Fibroblast of skin of left biceps (primary cell): ENCODE measurements around the gene ENAH.

Experiments used
- DNase-seq, 2 experiments: peaks; one replicate each; pipeline ENCODE4 v3.0.0-alpha.2; 2013; ENCODE audit warnings: low read depth in 2 of 2

The ENAH gene

DNA sequence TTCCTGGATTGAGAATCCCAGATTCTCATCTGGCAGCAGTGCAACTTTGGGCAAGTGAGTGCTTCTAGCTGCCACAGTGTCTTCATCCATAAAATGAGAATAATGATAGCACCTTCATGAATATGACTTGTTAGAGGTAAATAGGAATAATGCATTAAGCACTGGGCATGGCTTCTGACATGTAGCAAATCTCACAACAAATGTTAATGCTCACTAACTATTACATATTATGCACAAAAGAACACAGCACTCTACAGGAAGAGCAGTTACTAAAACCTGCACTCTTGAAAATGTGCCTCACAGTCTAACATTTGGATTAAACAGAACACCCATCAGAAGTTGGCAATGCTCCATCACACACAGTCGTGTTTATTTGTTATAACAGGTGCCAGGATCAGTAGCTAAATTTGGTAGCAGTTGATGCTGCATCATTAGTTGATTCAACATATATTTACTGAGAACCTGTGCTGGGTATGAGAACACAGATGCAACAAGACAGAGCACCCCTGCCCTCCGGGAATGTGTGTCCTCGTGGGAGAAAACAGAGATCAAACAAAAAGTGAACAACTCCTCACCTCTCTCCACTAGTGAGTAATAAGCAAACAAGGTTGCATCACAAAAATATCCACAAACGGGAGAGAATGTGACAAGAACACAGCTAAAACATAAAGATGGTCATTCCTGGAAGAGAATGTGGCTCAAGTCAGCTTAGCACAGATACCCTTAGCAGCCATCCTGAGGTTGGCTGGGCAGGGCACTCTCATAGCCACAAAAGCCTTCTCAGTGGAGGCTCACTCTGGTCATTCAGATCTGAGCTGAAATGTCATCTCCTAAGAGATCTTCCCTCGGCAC lies 198.9 kb downstream of the ENAH start:
- DNase-seq, result no peak

DNA sequence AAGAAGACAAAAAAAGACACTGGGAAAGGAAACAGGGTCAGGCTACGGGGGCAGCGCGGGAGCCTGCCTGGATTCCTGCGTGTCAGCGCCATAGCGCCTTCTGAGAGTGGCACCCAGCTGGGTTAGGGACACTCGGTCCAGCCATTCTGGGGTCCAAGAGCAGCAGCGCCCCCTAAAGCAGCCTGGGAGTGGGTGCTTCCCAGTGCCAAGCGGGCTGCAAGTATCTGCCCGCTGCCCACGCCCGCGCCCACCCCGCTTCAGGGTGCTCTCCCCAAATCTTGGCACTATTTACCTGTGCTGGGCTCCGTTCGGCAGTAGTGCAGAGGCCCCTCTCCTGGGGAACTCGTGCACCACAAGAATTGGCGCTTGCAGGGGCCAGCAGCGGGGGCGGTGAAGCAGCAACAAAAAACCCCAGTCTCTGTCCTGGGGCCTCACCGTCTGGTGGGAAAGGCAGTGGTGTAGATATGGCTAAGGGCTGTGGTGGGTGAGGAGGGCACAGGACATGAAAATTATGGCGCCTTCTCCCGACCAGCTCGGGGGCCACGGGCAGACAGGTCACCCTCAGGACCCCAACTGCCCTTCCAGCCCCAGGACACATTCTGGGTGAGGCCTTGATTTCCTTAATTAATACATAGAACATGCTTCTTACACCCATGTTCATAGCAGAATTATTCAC lies 200.9 kb downstream of the ENAH start:
- no peak for DNase-seq

DNA sequence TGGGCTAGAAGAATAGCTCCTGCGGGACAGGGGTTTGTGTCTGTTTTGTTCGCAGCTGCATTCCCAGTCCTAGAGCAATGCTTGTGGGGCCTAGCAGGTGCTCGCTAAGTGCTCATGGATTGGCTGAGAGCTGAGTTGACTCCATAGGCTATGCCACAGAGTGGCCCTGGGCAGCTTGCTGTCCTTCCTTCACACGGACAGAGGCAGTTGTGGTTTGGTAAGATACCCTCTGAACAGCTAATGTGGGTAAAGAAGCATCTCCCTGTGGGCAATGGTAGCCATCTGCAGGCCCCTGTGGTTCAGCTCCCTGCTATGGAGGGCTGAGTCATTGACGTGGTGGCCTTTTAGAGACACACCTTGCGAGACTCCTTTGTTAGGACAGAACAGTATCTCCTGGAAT lies 201.6 kb downstream of the ENAH start:
- DNase-seq, result no peak

DNA sequence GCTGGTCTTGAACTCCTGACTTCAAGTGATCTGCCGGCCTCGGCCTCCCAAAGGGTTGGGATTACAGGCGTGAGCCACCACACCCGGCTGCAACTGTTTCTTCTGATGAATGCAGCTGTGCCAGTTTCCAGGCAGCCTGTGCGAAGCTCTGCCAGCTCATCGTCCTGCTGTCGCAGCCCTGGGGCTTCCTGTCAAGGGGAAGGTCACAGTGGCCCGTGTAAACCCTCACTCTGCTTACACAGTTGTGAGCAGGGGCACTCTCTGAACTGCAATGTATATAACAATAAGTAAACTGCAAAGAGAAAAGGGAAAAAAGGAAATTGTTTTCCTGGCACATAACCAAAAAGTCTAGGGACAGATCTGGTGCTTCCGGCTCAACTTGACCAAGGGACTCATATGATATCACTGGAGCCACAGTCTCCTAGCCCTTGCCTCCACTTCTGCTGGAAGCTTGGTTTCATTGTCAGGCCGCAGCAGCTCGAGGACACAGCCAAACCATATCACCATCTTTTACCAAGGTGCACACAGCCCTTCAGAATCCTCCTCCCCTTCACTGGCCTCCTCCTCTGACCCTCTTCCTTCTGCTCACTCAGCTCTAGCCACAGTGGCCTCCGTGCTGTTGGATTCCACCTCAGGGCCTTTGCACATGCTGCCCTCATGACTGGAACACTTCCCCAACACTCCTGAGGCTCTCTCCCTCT lies 202.3 kb downstream of the ENAH start:
- DNase-seq, result no peak

DNA sequence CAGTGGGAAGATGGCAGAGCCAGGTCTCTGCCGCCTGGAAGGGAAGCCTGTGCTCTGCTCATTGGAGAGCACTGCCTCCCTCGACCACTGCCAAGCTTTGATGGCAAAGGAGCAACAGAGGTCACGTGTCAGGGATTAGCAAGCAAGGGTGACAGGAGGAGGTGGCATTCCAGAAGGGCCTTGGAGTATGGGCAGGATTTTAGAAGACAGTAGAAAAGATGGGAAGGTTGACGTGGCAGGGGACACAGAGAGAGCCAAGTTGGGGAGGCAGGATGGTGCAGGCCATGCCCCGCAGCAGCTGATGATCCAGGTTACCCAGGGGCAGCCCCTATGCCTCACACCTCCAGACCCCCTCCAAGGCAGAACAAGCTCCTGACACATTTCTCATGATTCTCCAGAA lies 203.1 kb downstream of the ENAH start:
- no peak for DNase-seq

DNA sequence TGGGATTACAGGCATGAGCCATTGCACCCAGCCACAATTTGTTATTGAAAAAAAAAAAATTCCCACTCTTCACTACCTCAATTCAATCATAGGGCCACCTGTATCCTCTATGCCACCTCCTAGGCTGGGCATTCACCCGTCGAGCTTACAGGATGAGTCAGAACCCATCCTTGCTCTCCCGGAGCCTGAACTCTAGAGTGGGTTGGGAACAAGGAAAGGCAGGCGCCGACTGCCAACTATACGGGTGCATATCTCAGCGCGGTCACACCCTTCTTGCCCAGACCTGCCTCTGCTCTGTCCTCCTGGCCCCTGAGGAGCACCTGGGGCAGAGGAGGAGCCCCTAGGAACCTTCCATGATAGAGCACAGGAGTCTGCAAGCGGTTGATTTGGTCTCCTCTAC lies 203.7 kb downstream of the ENAH start:
- no peak for DNase-seq

DNA sequence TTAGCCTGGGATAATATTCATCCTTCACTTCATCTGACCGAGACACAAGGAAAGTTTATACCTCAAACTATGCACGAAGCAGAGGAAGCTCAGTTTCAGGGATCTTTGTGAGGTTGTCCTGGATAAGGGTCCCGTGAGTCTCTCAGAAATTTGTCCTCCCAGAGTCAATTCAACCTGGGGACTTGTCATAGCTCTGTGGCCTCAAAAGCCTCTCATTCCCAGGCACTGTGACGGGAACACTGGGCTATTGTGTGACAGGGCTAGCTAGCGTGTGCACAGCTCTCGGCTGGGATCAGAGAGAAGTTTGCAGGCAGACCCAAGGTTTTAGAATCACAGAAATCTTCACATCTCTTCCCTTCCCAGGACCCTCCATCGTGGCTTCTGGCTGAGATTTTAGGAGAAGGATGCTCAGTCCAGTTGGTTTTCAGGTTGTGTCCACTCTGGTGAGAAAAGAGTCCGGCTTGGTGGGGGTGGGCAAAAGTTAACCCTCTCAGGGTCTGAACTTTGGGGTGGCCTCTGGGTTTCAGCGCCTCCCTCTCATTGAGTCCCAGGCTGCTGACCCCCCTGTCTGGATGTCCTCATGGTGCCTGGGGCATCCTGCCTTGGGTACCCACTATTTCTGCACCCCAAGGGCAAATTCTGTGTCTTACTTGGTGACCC lies 204.6 kb downstream of the ENAH start:
- no peak for DNase-seq

DNA sequence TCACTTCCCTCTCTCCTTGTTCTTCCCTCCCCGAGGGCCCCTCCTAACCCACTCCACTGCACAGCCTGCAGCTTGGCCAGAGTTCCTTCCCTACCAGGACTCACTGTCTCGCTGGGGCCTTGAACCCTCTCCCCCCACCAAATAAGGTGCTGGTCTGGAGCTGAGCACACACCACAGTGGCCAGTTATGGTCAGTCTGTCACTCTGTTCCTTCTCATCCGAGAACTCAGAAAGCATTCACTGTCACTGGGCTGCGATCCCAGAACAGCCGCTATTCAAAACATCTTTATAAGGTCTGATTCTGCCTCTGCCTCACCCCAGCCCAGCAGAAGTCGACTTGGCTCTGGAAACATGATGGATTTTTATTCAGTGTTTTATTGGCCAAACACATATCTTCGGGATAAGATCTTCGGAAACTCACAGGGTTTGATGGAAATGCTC lies 205.3 kb downstream of the ENAH start:
- DNase-seq, result no peak

DNA sequence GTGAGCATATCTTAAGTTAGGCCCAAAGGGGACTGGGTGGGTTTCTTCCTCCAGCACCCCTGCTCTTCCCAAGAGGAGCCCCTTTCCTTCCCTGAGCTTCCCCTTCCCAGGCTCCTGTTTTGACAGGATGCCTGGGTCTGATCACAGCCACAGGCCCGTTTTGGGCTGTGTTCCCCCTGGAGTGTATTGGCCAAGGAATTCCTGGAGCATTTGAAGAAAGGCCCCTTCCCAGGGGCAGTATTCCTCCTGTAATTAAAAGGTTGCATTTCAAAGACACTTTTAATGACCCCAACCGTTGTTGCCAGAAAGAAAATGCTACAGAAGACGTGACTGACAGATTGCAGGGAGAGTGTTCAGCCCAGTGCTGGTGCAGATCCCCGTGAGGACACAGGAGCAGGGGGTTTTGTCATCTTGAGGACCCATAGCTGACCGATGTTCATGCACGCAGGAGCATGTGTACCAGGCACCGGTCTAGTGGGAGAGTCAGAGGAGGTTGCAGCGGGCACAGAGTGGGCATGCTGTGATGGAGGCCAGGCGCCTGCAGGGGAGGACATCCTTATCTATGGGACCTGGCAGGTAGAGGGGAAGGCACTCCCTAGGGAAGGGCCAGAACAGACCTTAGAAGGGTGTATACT lies 205.8 kb downstream of the ENAH start:
- DNase-seq, result no peak

DNA sequence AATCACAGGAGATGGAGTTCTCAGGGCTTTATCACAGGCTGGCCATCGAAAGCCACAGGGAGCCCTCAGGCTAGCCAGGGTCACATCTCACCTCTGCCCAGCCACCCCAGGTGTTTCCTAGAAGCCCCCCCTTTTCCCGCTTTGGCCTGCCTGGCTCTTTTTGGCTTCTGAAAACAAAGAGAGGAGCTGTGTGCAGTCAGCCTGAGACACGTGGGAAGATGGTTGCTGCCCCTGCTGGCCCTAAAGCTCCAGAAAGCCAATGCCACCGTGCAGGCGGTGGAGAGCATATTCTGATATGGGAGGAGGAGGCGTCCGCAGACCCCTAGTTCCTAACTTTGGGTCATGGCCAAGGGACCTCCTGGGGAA lies 206.3 kb downstream of the ENAH start:
- DNase-seq, result no peak

DNA sequence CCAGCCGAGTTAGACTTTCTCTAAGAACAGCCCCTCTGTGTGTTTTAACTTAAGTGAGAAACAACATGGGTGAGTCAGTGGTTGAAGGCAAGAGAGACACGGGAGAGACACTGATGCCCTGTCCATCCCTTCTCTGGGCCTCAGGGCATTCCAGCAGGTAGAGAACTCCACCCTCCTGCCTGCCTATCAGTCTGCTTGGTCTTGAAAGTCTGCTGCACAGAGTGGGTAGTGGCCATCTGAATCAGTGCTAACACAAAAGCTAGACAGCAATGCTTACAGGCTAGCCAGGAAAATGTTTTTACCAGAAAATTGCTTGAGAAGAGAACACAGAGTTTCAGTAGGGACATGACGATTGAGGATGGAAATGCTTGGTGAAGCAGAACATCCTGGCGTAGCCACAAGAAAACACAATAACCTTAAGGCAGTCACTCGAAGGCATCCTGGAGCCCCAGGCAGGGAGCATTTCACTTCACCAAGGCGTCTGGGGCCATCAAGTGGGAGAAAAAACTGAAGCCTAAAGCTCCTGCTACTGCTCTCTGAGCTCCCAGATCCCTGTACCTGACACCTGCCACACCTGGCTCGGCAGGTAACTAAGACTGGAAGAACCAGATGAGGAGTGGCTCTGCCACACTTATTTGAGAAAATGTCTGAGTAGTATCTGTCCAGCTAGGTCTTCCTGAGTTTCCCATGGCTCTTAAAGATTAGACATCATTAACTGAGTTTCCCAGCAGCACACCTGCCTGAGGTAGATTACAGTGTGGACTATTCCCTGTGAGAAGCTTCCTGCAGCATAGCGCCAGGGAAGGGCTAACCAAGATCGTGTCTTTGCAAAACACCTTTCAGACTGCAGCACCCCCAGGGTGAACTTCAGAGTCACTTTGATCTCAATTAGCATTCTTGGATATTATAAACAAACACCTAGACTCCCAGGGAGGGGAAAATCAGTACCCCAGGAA lies 207.0 kb downstream of the ENAH start:
- DNase-seq, result no peak

DNA sequence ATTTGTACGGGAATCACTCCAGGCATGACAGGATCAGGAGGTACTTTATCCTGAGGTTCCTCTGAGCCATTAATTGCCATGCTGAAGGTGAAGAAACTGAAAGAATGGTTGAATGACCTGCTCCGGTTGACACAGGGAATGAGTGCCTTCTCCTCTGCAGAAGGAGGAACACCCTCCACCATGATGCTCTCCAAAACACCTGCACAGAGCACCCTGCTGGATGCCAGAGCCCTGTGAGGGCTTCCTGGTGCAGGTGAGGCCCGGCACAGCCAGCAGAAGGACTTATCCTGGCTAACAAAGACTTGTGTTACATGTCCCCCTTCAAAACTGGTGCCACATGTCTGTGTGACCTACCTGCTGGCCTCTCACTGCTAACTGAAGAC lies 210.8 kb downstream of the ENAH start:
- DNase-seq, result no peak

DNA sequence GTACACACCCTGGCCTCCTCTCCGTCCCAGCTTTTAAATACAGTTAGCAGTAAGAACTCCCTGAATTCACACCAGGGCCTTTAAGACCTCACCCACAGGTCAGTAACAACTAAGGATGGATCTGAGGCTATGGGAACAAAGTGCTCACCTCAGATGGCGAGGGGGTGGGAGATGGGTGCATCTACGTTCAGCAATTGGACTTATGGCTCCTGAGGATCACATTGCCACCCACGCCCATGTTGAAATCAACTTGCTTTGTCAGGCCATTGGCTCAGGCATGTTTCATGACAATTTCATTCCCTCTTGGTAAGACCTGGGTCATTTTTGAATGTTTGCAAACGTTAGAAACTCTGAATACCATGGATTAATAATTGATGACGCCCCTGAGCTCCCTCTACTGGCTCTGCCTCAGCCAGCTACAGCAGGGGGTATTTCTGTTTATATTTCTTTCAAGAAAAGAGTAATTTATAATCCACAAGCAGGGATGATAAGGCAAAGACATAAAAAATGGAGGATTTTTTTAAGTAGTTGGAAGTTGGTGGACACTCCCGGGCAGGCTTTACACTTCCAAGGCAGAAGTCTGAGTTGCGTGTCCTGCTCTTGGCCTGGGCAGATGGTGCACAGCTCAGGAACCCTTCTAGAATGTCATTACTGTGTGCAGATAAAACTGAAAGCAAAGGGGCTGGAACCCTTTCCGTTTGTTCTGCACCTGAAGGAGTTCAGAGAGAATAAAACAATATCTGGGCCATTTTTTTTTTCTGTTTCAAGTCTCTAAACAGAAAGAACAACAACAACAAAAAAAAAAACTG lies 211.4 kb downstream of the ENAH start:
- no peak for DNase-seq

DNA sequence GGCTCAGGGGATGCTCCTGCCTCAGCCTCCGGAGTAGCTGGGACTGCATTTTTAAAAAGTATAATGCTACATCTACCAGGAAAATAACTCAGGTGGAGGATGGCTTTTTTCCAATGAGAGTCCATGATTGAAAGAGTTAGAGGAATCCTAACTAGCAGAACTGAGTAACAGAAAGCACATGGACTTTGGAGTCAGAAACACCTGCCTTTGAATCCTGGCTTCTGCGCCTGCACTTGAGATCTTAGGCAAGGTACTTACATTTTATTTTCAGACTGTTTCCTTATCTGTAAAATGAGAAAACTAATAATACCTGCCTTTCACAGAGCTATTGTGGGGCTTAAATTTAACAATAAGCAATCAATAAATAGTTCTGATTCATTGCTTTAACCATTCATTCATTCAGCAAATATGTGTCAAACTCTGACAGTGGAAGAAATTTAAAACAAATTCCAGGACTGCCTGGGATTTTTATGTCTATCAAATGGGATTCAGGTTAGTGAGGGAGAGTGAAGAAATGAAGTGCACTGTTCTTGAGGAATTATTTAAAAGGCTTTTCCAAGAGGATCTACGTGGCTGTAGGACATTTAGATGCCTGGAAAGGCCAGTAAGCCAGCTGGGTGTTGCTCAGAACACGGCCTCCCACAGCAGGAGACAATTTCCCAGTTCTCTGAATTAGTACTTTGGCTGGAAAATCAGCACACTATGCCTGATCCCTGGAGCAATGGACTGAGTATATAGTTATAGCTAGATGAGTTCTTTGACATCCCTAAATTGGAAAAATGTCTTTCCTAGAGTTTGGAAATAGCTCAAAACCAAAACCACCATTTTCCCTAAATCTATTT lies 212.3 kb downstream of the ENAH start:
- no peak for DNase-seq

DNA sequence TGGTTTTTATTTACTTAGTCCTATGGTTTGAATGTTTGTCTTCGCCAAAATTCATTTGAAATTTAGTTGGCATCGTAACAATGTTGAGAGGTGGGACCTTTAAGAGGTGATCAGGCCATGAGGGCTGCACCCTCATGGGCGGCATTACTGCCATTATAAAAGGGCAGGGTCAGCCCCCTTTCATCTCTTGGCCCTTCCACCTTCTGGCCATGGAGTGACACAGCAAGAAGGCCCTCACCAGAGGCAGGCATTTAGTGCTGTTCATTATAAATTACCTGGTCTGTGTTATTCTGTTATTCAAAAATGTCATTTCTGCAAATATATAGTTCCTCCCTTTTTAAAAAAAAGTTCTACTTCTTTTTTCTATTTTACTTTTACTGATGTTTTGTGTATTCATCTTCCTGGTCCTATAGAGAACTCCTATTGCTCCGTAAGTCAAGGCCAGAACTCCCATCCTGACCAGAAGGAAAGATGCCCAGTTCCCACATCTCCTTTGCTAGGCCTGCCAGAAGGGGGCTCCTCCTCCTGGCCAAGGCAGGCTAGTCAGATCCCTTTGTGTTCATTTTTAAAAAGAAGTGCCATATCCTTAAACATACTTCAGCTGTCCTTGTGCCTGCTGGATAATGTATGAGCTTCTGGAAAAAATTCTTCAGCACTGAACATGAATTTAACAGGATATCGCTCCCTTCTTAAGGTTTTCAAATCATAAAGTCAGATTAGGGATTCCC lies 215.0 kb downstream of the ENAH start:
- DNase-seq, result no peak
